HL-60 (cell line): ENCODE results near the gene BSDC1.

Source experiments
- DNase-seq, 2 experiments: peaks; one replicate each; pipeline ENCODE4 v3.0.0-alpha.2; 2010 to 2020; ENCODE audit warnings: low read depth in 1 of 2, low spot score in 1 of 2
- H3K27ac ChIP-seq: fragments of 250-450 bp; sonication (Bioruptor Pico); replicated peaks from 2 replicates; pipeline ENCODE4 v1.5.1; 2020; ENCODE audit warnings: mild to moderate bottlenecking, moderate library complexity
- H3K27me3 ChIP-seq: fragments of 250-450 bp; sonication (Bioruptor Pico); 2 replicates; pipeline ENCODE4 v1.5.1; 2021; ENCODE audit warnings: mild to moderate bottlenecking, moderate library complexity; ENCODE audit not compliant: insufficient read depth, poor library complexity, severe bottlenecking
- H3K4me3 ChIP-seq: replicated peaks from 2 replicates; pipeline ENCODE4 v1.5.1; 2011; ENCODE audit warnings: mild to moderate bottlenecking, control low read depth, low read length; ENCODE audit not compliant: insufficient read depth
- CTCF ChIP-seq: IDR thresholded peaks from one replicate; pipeline ENCODE4 v1.5.1; 2011; ENCODE audit warnings: low read length, control low read depth, inconsistent platforms; ENCODE audit not compliant: insufficient read depth
- GABPA ChIP-seq: IDR thresholded peaks from 2 replicates; pipeline ENCODE4 v1.6.1; 2012; ENCODE audit warnings: low read depth
- POLR2AphosphoS5 ChIP-seq: IDR thresholded peaks from 2 replicates; pipeline ENCODE4 v1.6.1; 2012; ENCODE audit warnings: low read depth
- REST ChIP-seq: IDR thresholded peaks from 2 replicates; pipeline ENCODE4 v1.6.1; 2012; ENCODE audit warnings: low read depth; ENCODE audit not compliant: insufficient replicate concordance
- SPI1 ChIP-seq: IDR thresholded peaks from 2 replicates; pipeline ENCODE4 v1.6.1; 2012; ENCODE audit warnings: low read depth, mild to moderate bottlenecking, borderline replicate concordance

BSDC1 gene

GRCh38 chr1:32427264-32427963, 33.2 kb upstream of the BSDC1 start:
- Histone ChIP-seq H3K4me3 (no peak overlapping the region), H3K27ac (no peak overlapping the region), H3K27me3 (peaks cover 20% of the 10 kb centered on the region)
- no peak for DNase-seq
- TF ChIP-seq POLR2AphosphoS5 (no peak), SPI1 (no peak), GABPA (no peak), CTCF (no peak), REST (no peak)

- no peak for TF ChIP-seq GABPA
- no peak for TF ChIP-seq SPI1
- no peak for TF ChIP-seq REST
- TF ChIP-seq CTCF = no peak
- TF ChIP-seq POLR2AphosphoS5 = no peak
- Histone ChIP-seq H3K27ac (no peak overlapping the region), H3K27me3 (peaks cover 17% of the 10 kb centered on the region), H3K4me3 (no peak overlapping the region)
- no peak for DNase-seq
Observed at GRCh38 chr1:32426489-32427255, 32.4 kb upstream of the BSDC1 start.

GRCh38 chr1:32421775-32422174, 27.5 kb upstream of the BSDC1 start:
- no peak for DNase-seq
- Histone ChIP-seq H3K27me3 (peaks cover 10% of the 10 kb centered on the region), H3K27ac (no peak overlapping the region), H3K4me3 (no peak overlapping the region)
- TF ChIP-seq GABPA (no peak), CTCF (no peak), SPI1 (no peak), POLR2AphosphoS5 (no peak), REST (no peak)
